ENCODE data around the gene TMEM229A.
"Not testable (repeated sequence)": the region's sequence is repeated elsewhere in the genome, so short reads cannot be mapped to it uniquely, and the experiment has no call there.

TMEM229A gene

DNA sequence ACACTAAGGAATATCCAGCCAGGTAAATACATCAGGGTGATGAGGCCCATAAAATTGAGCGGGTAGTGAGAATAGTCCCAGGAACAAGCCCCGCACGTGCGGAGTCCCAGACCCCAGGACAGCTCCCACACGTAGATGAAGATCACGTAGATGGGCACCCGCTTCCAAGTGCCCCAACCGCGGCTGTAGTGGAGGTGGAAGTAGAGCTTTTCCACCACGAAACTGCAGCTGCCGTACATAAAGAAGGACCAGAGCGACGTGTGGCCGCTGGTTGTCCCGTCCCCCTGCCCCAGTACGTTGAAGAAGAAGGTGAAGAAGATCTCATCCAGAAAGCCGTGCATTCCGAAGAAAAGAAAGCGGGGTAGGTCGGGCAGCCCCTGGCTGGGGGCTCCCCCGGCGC lies 948 bp downstream of the TMEM229A start:
- no peak for DNase-seq

DNA sequence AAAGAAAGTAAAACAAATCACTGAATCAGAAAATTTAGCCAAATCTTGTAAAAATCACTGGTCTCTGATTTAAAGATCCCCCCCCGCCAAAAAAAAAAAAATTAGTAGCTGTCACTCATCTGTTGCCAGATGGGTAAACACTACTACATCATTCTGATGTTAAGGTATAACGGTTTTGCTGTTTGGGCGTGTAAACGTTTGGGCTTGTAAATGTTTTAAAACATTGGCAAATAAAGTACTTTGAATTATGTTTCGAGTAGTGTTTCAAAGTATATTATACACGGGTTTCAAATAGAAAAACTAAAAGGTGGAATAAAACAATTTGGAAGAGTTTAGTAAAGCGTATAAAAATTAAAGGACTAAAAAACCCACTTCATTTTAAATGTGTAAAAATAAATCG lies 1.5 kb downstream of the TMEM229A start:
- no peak for DNase-seq

DNA sequence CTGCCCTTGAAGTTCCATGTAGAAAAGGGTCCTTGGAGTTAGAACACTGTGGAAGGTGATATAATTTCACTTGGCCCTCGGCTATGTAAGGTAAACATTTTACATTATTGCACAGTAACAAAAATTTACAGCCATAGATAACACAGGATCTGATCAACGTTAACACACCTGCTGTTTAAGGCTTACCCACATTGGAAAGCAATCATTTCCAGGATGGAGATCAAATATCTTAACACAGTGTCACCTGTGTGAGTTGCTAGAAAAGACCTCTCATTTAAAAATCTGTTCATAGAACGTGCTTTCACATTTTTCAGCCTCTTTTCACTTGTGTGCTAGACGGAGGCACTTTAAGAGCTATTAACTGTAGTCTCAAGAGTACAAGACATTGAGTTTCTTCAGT lies 1.9 kb downstream of the TMEM229A start:
- no peak for DNase-seq

DNA sequence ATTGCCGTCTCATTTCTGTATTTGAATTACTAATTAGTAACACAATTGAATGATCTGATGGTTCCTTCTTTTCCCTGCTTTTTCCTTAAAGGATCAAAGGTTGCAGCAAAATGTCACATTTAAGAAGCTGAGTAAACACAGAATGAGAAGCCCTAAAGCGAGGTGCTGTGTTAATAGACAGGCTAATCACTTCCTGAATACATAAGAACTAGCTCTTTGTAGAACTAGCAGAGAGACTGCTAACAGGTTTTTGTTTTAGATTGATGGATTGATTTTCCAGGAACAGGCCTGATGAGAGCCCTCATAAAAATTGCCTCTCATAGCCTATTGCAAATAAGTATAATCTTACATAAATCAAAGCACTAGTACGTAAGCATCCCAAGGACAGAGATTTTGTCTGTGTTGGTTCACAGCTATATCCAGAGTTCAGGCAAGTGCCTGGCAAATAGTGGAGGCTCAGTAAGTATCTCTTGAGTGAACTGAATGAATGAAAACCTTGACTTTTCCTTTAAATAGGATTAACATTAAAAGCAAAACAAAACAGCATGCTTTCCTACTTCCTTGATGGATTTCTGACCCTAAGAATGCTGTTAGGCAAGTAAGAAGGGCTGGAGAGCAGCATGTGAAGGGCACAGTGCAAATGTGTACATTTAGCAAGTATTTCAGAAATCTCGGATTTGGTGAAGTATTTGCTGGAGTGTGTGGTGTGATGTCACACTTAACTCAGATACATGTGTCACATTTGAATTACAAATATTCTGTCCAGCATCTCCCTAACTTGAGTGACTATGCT lies 3.3 kb downstream of the TMEM229A start:
- DNase-seq, result no peak

DNA sequence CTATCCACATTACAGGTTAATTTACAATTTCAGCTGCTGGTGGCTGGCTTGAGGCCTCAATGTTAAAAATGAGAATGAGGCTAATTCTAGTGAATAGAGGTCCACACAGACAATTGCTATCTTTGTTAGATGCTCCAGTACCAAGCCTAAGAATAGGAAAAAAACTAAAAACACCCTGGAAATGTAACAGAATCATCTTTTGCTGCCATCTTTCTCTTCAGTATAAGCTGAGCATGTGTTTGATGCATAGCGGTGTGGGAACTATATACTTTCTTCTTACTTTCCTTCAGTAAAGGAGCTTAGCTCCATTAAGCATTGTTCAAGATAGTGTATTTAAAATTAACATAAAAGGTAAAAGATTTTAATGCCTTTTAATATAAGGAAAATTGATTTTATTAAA lies 5.6 kb downstream of the TMEM229A start:
- no peak for DNase-seq

DNA sequence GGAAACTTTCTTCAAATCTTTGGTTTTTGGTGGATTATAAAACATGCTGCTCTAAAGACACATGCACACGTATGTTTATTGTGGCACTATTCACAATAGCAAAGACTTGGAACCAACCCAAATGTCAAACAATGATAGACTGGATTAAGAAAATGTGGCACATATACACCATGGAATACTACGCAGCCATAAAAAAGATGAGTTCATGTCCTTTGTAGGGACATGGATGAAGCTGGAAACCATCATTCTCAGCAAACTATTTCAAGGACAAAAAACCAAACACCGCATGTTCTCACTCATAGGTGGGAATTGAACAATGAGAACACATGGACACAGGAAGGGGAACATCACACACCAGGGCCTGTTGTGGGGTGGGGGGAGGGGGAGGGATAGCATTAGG lies 8.5 kb downstream of the TMEM229A start:
- DNase-seq, result not testable (repeated sequence)

DNA sequence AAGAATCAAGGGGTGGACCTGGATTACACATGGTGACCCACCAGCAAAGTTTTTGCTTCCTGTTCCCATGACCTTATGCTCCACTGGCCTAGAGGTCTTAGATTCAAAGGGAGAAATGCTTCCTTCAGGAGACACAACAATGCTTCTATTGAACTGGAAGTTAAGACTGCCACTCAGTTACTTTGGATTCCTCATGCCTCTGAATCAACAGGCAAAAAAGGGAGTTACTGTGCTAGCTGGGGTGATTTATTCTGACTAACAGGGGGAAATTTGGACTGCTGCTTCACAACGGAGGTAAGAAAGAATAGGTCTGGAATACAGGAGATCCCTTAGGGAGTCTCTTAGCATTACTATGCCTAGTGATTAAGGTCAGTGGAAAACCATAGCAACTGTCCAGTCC lies 10.3 kb downstream of the TMEM229A start:
- no peak for DNase-seq

DNA sequence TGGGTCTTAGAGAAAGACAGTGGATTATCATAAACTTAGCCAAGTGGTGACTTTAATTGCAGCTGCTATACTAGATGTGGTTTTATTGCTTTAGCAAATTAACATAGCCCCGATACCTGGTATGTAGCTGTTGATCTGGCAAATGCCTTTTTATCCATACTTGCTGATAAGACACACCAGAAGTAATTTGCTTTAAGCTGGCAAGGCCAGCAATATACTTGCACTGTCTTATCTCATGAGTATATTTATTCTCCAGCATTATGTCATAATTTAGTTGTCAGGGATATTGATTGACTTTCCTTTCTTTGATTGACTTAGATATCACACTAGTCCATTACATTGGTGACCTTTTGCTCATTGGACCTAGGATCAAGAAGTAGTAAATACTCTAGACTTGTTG lies 12.8 kb downstream of the TMEM229A start:
- DNase-seq, result no peak

DNA sequence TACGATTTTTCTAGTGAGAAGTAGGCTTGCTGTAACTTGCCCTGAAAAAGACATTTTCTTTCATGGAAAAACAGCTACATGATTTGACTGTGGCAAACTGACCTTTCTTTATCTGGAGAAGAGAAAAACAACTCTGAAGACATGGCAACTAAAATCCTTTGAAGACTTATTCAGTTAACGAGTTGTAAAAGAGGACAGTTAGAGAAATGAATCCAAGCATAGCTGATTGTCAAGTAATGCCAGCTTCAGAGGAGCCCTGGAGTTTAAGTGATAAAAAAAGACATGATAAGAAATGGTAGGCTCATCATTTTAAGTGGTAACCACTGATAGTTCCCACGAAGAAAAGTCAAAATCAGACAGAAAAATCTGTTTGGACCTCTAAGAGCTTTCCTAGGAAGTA lies 19.6 kb downstream of the TMEM229A start:
- no peak for DNase-seq

DNA sequence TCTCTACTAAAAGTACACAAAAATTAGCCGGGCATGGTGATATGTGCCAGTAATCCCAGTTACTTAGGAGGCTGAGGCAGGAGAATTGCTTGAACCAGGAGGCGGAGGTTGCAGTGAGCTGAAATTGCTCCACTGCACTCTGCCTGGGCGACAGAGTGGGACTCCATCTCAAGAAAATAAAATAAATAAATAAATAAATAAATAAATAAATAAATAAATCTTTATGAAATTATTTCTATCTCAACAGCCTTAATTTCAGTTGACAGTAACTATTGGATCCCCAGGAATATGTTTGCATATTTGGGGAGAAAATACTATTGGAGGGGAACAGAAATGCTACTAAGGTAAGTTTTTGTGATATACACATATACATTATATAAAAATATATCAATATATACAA lies 20.0 kb downstream of the TMEM229A start:
- DNase-seq, result no peak

DNA sequence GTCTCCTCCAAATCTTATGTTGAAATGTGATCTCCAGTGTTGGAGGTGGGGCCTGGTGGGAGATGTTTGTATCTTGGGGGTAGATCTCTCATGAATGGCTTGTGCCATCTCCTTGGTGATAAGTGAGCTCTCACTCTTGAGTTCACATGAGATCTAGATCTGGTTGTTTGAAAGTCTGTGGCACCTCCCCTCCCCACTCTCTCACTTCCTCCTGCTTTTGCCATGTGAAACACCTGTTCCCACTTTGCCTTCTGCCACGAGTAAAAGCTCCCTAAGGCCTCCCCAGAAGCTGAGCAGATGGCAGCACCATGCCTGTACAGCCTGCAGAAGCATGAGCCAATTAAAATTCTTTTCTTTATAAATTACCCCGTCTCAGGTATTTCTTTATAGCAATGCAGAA lies 23.5 kb downstream of the TMEM229A start:
- no peak for DNase-seq

DNA sequence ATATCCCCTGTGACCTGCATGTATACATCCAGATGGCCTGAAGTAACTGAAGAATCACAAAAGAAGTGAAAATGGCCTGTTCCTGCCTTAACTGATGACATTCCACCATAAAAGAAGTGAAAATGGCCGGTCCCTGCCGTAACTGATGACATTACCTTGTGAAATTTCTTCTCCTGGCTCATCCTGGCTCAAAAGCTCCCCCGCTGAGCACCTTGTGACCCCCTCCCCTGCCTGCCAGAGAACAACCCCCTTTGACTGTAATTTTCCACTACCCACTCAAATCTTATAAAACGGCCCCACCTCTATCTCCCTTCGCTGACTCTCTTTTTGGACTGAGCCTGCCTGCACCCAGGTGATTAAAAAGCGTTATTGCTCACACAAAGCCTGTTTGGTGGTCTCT lies 24.6 kb downstream of the TMEM229A start:
- DNase-seq, result not testable (repeated sequence)

DNA sequence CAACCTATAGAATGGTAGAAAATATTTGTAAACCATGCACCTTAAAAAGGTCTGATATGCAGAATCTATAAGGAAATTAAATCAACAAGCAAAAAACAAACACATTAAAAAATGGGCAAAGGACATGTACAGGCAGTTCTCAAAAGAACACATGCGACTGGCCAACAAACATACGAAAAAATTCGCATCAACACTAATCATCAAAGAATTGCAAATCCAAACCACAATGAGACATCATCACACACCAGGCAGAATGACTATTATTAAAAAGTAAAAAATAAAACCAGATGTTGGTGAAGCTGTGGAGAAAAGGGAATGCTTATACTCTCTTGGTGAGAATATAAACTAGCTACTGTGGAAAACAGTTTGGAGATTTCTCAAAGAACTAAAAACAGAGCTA lies 33.2 kb downstream of the TMEM229A start:
- no peak for DNase-seq

DNA sequence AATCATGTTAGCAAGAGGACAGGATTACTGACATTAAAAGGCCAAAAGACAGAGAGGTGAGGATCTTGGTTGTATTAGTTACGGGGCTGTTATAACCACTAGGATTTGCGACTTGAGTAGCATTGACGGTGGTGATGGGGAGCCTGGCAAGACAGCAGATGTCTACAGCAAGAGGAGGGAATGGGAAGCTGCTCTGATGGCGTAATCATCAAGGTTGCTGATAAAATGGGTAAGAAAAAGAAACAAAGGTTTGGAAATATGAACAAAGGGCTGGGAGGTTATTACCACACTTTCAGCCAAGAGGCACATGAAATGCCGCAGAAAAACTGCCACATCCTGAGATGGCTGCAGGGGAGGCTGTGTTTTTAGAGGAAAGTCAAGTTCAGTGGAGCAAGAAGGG lies 33.9 kb downstream of the TMEM229A start:
- DNase-seq, result no peak

DNA sequence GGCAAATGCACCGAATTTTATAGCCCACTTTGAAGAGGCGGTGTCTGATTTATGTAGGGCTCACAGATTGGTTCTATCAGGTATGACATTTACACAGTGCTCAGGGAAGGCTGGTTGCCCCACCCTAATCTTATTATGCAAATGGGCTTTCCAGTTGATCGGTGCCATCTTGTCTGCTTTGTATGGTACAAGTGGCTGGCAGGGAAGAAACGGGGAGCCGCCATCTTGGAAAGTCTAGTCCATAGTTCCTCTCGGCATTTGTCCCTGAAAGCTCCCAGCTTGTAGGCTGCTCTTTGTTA lies 36.6 kb downstream of the TMEM229A start:
- no peak for DNase-seq

DNA sequence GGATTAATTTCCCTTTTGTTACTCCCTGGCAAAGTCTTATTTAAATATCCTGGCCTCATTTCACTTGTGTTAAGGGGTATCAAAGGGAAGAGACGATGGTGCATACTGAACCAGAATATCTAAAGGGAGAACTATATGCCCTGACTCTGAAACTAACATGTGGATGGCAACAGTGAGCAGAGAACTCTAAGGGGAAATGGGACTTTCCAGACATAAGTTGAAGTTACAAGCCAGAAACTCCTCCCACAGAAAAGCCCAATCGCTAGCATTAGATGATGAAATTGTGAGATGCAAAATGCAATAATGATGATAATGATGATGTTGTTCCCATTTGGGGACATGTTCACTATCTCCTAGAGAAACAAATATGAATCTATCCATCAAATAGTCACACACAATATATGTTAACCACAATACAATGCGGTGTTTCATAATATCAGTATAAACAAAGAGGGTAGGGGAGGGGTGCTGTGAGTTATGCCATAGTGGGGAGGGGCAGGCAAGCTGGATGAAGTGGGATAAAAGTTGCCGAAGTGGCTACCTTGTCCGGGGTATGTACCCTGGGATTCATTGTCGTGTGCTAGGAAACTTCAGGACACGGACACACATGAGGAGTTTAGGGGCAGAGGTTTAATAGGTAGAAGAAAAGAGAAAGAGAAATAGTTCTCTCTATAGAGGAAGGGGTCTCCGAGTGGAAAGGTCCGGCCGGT lies 37.1 kb downstream of the TMEM229A start:
- no peak for DNase-seq

DNA sequence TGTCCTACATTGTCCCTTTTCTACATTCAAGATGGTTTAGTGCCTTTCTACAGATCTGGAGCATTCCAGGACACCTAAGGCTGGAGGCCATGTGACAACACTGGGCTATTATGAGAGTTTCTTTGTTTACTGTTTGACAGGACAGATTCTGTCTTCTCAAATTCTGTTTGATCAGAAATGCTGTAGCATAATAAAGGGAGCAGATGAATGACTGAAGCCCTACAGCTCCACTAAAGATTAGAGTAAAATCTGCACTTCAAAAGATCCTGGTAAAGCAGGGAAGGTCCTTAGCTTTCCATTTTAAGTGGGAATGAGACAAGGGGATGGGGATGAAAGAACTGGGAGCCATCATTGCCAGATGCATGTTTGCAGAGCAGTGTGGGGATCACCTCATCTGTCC lies 38.4 kb downstream of the TMEM229A start:
- DNase-seq, result no peak

DNA sequence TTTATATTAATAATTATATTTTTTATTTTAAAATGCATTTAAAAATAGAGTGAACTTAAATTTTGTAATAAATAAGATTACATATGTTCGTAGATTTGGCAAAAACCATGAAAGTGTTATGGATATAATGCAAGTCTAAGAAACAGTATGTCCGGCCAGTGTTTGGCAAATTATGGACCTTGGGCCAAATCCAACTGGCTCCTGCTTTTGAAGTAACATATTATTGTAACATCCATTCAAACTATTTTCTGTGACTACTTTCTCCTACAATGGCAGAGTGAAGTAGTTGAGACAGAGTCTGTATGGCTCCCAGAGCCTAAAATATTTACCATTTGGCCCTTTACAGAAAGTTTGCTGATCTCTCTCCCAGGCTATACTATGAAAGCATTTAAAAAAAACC lies 38.9 kb downstream of the TMEM229A start:
- no peak for DNase-seq

DNA sequence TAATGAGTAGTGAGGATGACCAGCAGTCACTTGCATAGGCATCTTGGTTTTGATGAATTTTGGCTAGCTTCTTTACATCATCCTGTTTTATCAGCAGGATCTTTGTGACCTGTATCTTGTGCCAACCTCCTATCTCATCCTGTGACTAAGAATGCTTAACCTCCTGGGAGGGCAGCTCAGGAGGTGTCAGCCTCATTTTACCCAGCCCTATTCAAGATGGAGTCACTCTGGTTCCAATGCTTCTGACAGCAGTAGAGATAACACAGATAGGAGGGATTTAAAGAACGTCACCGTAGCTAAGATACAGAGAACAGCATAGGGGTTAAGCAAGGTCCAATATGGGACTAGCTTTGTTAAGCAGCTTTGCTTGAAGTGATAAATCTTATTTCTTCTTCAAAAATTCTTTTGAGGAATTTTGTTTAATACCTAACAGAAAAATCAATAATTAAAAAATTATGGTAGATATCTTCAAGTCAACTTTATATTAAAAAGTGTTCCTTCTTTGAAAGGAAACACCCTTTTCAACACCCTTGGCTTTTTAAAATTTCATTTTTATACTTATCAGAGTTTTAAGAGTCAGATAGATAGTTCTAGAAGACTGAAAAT lies 39.9 kb downstream of the TMEM229A start:
- DNase-seq, result no peak

DNA sequence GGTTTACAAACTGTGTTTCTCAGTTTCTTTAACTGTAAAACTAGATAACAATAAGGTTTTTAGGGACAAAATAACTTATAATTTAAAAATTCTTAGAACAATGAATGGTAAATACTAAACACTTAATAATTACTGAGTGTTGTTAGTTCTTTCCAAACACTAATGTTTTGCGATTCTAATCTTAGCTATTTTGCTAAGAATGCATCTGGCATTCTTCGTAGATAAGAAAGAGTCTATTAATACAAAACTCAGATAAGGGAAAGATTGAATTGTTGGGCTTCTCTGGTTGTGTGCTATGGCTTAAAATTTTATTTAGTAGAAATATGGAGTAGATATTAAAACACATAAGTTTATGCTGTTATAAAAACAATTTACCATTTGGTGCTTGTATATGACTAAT lies 45.4 kb downstream of the TMEM229A start:
- DNase-seq, result no peak
